Mucosa of descending colon (tissue), 3 donors: ENCODE measurements around the gene PTBP1. TPM values are rescaled to one million over a fixed set of nuclear protein-coding genes. Genes with fewer than 3 reads are reported as not detected.

ENCODE experiments used
- ATAC-seq: fragments of 200-7000 bp; cut with Tn5 transposase; one replicate; pipeline ENCODE4 v1.9.1; 2020; ENCODE audit warnings: mild to moderate bottlenecking, moderate library complexity
- DNase-seq, 3 donors: peaks; one replicate each; pipeline ENCODE4 v3.0.0-alpha.2; 2020
- H3K36me3 ChIP-seq: fragments of 200-600 bp; one replicate; pipeline ENCODE4 v1.8.0; 2021; ENCODE audit warnings: low read depth, mild to moderate bottlenecking
- H3K4me1 ChIP-seq: fragments of 200-600 bp; one replicate; pipeline ENCODE4 v1.8.0; 2021; ENCODE audit warnings: low read depth, mild to moderate bottlenecking
- H3K4me3 ChIP-seq: fragments of 200-600 bp; one replicate; pipeline ENCODE4 v1.8.0; 2021; ENCODE audit warnings: mild to moderate bottlenecking
- H3K9me3 ChIP-seq: fragments of 200-600 bp; one replicate; pipeline ENCODE4 v1.8.0; 2021; ENCODE audit warnings: mild to moderate bottlenecking
- CTCF ChIP-seq: fragments of 200-600 bp; IDR thresholded peaks from one replicate; pipeline ENCODE4 v1.8.0; 2022; ENCODE audit warnings: antibody characterized with exemption, mild to moderate bottlenecking
- intact Hi-C, 2 donors: fragments of 100-400 bp; cut with DNase I in 1 of 2; cut with micrococcal nuclease in 1 of 2; formaldehyde crosslinking; loops; one replicate each; pipeline versions ENCODE4 v1.11.0 to v1.11.1; 2022; cut with DNase I, micrococcal nuclease
- total RNA-seq, 3 donors: library from RNA; stranded (reverse); fragmentation: NEBNext Ultra II Directional in 2 of 3; extraction: Animal tissue kit (Norgen Biotek cat#: 25700) in 2 of 3; gene quantifications; one replicate each; pipeline versions ENCODE4 v1.2.1 to v1.2.4, GENCODE V29; 2021 to 2023
- donor health status: DM: no; HTN: no; CAD: no; lungs with moderate emphysema.
- donor health status: DM: no; HTN: no; CAD: no.
- donor health status: DM: no; HTN: yes; CAD: no.

The PTBP1 gene
- total RNA-seq, 3 donors from 2014 or later = 204 to 305 (median 281) TPM

GRCh38 chr19:811506-812048, 14.3 kb downstream of the PTBP1 start:
- Histone ChIP-seq H3K36me3 (peaks cover 39% of the 10 kb centered on the region), H3K9me3 (no peaks in the 10 kb centered on the region), H3K4me3 (no peak overlapping the region), H3K4me1 (no peaks in the 10 kb centered on the region)
- intact Hi-C loops = no loop called here
- no peak for TF ChIP-seq CTCF
- DNase-seq (no peak), ATAC-seq (no peak)

DNA sequence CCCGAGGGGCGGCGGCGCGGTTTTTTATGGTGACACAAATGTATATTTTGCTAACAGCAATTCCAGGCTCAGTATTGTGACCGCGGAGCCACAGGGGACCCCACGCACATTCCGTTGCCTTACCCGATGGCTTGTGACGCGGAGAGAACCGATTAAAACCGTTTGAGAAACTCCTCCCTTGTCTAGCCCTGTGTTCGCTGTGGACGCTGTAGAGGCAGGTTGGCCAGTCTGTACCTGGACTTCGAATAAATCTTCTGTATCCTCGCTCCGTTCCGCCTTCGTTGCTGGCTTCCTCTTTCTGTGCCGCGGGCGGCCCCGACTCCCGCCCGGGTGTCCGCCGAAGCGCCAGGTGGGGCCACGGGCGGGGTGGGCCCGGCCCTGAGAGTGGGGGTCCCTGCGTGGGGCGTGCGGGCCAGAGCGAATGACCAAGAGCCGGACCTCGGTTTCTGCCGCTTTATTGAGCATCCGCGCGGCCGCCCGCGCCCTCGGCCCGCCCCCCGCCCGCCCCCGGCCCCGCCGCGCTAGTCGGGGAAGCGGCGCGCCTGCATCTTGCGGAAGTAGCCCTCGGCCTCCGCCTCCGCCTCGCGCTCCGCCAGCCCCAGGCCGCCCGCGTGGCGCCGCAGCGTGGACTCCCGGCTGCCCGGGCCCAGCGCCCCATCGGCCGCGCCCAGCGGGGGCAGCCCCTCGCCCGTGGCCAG, 14.9 kb downstream of the PTBP1 start:
- intact Hi-C loops = no loop called here
- Histone ChIP-seq H3K36me3 (peaks cover 33% of the 10 kb centered on the region), H3K4me3 (no peak overlapping the region), H3K9me3 (no peaks in the 10 kb centered on the region), H3K4me1 (no peaks in the 10 kb centered on the region)
- no peak for TF ChIP-seq CTCF
- ATAC-seq (no peak), DNase-seq (no peak)

- H3K4me3 ChIP-seq = no peak overlapping the region
- peaks cover 27% of the 10 kb centered on the region for H3K36me3 ChIP-seq
- TF ChIP-seq CTCF = no peak
- H3K4me1 ChIP-seq = no peaks in the 10 kb centered on the region
- H3K9me3 ChIP-seq = no peaks in the 10 kb centered on the region
- DNase-seq (no peak), ATAC-seq (no peak)
- intact Hi-C loops = no loop called here
Measured at GRCh38 chr19:812747-813218, 15.5 kb downstream of the PTBP1 start.

DNA sequence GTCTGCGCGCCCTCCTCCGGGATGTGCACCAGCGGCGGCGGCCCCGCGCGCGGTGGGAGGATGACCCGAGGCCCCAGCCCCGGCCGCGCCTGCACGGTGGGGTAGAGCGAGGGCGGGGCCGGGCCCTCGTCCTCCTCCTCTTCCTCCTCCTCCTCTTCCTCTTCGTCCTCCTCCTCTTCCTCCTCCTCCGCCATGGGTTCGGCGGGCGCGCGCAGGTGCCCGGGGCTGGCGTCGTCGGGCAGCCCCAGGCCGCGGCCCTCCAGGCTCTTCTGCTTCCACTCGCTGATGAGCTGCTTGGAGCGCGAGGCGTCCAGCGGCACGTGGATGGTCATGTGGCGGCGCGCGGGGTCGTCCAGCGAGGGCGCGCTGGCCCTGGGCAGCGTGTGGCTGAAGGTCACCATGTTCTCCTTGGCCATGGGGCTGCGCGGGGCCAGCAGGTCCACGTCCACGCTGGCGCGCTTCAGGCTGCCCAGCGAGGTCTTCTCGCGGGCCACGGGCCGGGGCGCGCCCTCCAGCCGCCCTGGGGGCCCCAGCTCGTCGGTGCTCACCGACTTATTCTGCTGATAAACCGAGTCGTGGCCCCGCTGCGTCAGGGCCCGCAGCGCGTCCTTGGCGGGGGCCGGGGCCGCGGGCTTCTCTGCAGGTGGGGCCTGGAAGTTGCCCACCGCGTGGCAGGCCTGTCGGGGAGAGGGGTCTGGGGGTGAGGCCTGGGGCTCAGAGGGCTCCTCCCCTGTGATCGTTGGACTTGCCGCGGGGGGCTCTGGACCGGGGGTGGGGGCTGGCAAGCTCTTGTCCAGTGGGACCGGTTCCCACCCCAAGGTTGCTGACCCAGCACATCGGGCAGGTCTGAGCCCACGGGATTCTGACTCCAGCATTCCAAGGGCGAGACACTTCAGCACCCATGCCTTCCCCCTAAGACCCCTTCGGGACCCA, 16.2 kb downstream of the PTBP1 start:
- intact Hi-C loops = no loop called here
- Histone ChIP-seq H3K4me3 (no peak overlapping the region), H3K36me3 (peaks cover 20% of the 10 kb centered on the region), H3K4me1 (no peaks in the 10 kb centered on the region), H3K9me3 (no peaks in the 10 kb centered on the region)
- ATAC-seq (peak; percentile 24), DNase-seq (no peak)
- no peak for TF ChIP-seq CTCF

GRCh38 chr19:814152-815078, 17.2 kb downstream of the PTBP1 start:
- Histone ChIP-seq H3K4me3 (no peak overlapping the region), H3K9me3 (no peaks in the 10 kb centered on the region), H3K4me1 (no peaks in the 10 kb centered on the region), H3K36me3 (peaks cover 12% of the 10 kb centered on the region)
- ATAC-seq (peak; percentile 23), DNase-seq (no peak)
- intact Hi-C loops = no loop called here
- no peak for TF ChIP-seq CTCF
